Keratinocyte (primary cell): ENCODE measurements around the gene FITM2. TPM values are rescaled to one million over a fixed set of nuclear protein-coding genes. Genes with fewer than 3 reads are reported as not detected.

Experiments
- DNase-seq: peaks from one replicate; pipeline ENCODE4 v3.0.0-alpha.2; 2011; ENCODE audit warnings: low read depth, missing footprints, low spot score
- FAIRE-seq: peaks from 2 replicates; lab custom pipeline; 2011; peaks lifted over from hg19 to GRCh38; lab: Jason Lieb, UNC
- H2AFZ ChIP-seq: 2 replicates; pipeline ENCODE4 v1.6.0; 2012; ENCODE audit warnings: low read length, control low read depth, inconsistent platforms; ENCODE audit not compliant: control insufficient read depth
- H3K27ac ChIP-seq: 2 replicates; pipeline ENCODE4 v1.5.1; 2011; ENCODE audit warnings: low read length; ENCODE audit not compliant: control insufficient read depth, insufficient read depth
- H3K27me3 ChIP-seq: 3 replicates; pipeline ENCODE4 v1.6.0; 2011; ENCODE audit warnings: low read length; ENCODE audit not compliant: control insufficient read depth, insufficient read depth; ENCODE audit errors: extremely low read depth
- H3K36me3 ChIP-seq, 2 experiments: 2 replicates in 1 of 2; 3 replicates in 1 of 2; pipeline ENCODE4 v1.5.1; 2011; ENCODE audit warnings: low read length in 2 of 2, mild to moderate bottlenecking in 1 of 2; ENCODE audit not compliant: control insufficient read depth in 2 of 2, insufficient read depth in 2 of 2; ENCODE audit errors: extremely low read depth in 1 of 2
- H3K4me1 ChIP-seq: 3 replicates; pipeline ENCODE4 v1.5.1; 2011; ENCODE audit warnings: low read length; ENCODE audit not compliant: control insufficient read depth, insufficient read depth; ENCODE audit errors: extremely low read depth
- H3K4me2 ChIP-seq: 3 replicates; pipeline ENCODE4 v1.6.0; 2011; ENCODE audit warnings: low read depth, low read length; ENCODE audit not compliant: control insufficient read depth, insufficient read depth; ENCODE audit errors: extremely low read depth
- H3K4me3 ChIP-seq, 3 experiments: fragments of 200-600 bp in 1 of 3; sonication (generic) in 1 of 3; 2 replicates in 2 of 3; 3 replicates in 1 of 3; pipeline ENCODE4 v1.5.1; 2011 to 2016; ENCODE audit warnings: low read length in 3 of 3, mild to moderate bottlenecking in 3 of 3, control low read depth in 2 of 3, inconsistent platforms in 1 of 3, low read depth in 1 of 3, mixed read lengths in 1 of 3, mixed run types in 1 of 3, moderate library complexity in 1 of 3; ENCODE audit not compliant: control insufficient read depth in 2 of 3, insufficient read depth in 2 of 3; ENCODE audit errors: extremely low read depth in 1 of 3
- H3K79me2 ChIP-seq: 2 replicates; pipeline ENCODE4 v1.6.0; 2012; ENCODE audit warnings: low read length; ENCODE audit not compliant: control insufficient read depth, insufficient read depth
- H3K9ac ChIP-seq: 3 replicates; pipeline ENCODE4 v1.6.0; 2011; ENCODE audit warnings: low read length; ENCODE audit not compliant: control insufficient read depth, insufficient read depth; ENCODE audit errors: extremely low read depth
- H3K9me1 ChIP-seq: 3 replicates; pipeline ENCODE4 v1.6.0; 2011; ENCODE audit warnings: low read length; ENCODE audit not compliant: control insufficient read depth, insufficient read depth; ENCODE audit errors: extremely low read depth
- H3K9me3 ChIP-seq: 2 replicates; pipeline ENCODE4 v1.5.1; 2012; ENCODE audit warnings: low read depth, low read length; ENCODE audit not compliant: control insufficient read depth
- H4K20me1 ChIP-seq: 3 replicates; pipeline ENCODE4 v1.6.0; 2011; ENCODE audit warnings: low read length; ENCODE audit not compliant: control insufficient read depth, insufficient read depth; ENCODE audit errors: extremely low read depth
- EZH2 ChIP-seq: IDR thresholded peaks from one replicate; pipeline ENCODE4 v1.6.1; 2012; ENCODE audit warnings: inconsistent platforms, mild to moderate bottlenecking, low read length, moderate library complexity
- dilution Hi-C: fragments of 300-500 bp; cut with MboI; formaldehyde crosslinking; loops from one replicate; pipeline ENCODE4 v1.7.0; 2020; ENCODE audit warnings: low sequenced_read_pairs; ENCODE audit not compliant: extremely low pct_ligation_motif_present
- polyA plus RNA-seq, 5 experiments: library from polyadenylated mRNA; depleted of rRNA in 3 of 5; stranded (reverse) in 3 of 5; stranded (forward) in 1 of 5; unstranded in 1 of 5; fragments of >200 nt; gene quantifications; 1 replicate in 1 of 5; 2 replicates in 3 of 5; 3 replicates in 1 of 5; pipeline versions ENCODE4 v1.2.1 to v1.2.3, GENCODE V29; 2011 to 2012; ENCODE audit warnings: missing spikeins in 2 of 5, low read depth in 1 of 5, low replicate concordance in 1 of 5
- TF ChIP-seq, protein P1 (sequence below), 3 experiments: IDR thresholded peaks in 1 of 3; conservative IDR thresholded peaks in 1 of 3; optimal IDR thresholded peaks in 1 of 3; 2 replicates in 2 of 3; 3 replicates in 1 of 3; pipeline versions ENCODE3 to v1.5.1; 2011; ENCODE audit warnings: low read length in 3 of 3, mild to moderate bottlenecking in 3 of 3, moderate library complexity in 2 of 3, control low read depth in 1 of 3, inconsistent platforms in 1 of 3; ENCODE audit not compliant: insufficient read depth in 2 of 3; ENCODE audit errors: extremely low read depth in 1 of 3

The FITM2 gene
- polyA plus RNA-seq, 1 donor (not counting 4 experiments of a cell fraction or from before 2014, with no cell fraction given), result 2.9 TPM

DNA sequence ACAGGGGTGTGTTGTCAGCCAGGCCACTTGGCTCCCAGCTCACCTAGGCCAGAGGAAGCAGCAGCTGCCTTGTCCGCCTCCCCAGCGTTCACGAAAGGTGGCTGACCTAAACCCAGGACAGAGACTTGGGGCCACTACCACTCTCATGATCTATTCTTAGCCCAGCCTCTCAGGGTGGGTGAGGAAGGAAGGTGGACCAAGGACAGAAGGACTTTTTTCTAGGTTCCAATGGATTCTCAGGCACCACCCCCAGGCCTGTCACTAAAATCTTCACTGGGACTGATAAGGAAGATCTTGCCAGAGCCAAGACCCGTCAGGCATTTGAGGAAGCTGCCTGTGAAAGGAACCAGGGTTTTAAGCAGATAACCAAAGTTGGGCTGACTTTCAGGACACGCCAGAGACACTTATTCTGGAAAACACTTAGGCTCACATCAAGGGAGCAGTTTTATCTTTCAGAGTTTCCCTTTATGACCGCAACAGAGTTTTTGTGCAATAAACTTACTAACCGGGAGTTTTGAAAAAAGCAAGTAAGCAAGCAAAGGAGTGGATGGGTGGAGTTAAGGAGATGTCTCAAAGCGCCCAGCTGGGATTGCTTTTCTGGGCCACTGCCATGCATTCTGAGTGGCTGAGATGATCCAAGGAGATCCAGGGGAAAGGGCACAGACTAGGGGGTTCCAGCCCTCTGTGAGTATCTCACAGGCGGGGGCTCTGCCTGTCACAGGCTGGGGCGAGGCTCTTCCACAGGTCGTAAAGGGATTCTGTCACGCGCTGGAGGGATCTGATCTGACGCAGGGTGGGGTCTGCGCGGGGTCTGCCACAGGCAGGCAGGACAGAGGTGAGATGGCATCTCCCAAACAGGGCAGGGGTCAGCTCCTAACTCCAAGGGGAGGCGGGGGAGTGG, 989 bp downstream of the FITM2 start:
- FAIRE-seq, result no peak
- H2AFZ ChIP-seq, result peak overlapping the region; percentile 100

DNA sequence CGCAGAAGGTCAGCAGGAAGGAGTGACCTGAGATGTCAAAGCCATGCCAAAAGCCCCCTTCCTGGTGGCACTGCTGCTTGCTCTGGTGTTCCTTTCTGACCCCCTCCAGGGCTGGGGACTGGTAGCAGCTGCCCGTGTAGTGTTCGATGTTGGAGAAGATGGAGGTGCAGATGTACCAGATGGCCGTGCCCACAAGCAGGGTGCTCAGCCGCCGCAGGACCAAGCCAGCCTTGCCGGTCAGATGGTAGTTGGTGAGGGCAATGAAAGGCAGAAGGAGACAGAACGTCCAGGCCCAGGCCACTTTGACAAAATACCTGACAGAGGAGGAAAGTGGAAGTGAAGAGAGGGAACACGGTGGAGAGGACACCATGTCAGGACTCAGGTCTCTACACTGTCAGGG, 4.1 kb downstream of the FITM2 start:
- H3K9me1 ChIP-seq, result no peaks in the 10 kb centered on the region
- H3K9me3 ChIP-seq, result no peaks in the 10 kb centered on the region
- H3K27ac ChIP-seq, result no peak overlapping the region
- H3K79me2 ChIP-seq, result peaks cover 13% of the 10 kb centered on the region
- DNase-seq, result no peak
- no peaks in the 10 kb centered on the region for H3K27me3 ChIP-seq
- no peak overlapping the region for H2AFZ ChIP-seq
- H4K20me1 ChIP-seq, result no peaks in the 10 kb centered on the region
- no peak overlapping the region for H3K9ac ChIP-seq
- H3K4me3 ChIP-seq, result no peak overlapping the region
- no peak overlapping the region for H3K4me2 ChIP-seq
- H3K4me1 ChIP-seq, result peaks cover 10% of the 10 kb centered on the region
- FAIRE-seq, result no peak
- no peak for TF ChIP-seq EZH2
- dilution Hi-C loops, result no loop called here
- no peaks in the 10 kb centered on the region for H3K36me3 ChIP-seq

More for the DNA sequence above, 989 bp downstream of the FITM2 start:
- no peak for DNase-seq
- Histone ChIP-seq H3K9me1 (no peaks in the 10 kb centered on the region), H3K36me3 (no peaks in the 10 kb centered on the region), H3K4me2 (peak overlapping the region; percentile 98), H3K79me2 (peaks cover 13% of the 10 kb centered on the region), H4K20me1 (no peaks in the 10 kb centered on the region), H3K27me3 (no peaks in the 10 kb centered on the region), H3K9me3 (no peaks in the 10 kb centered on the region), H3K9ac (peak overlapping the region; percentile 81), H3K4me3 (peak overlapping the region; percentile 67 to 87 (median 79)), H3K27ac (peak overlapping the region; percentile 51), H3K4me1 (peaks cover 10% of the 10 kb centered on the region)
- TF ChIP-seq, protein P1, sequence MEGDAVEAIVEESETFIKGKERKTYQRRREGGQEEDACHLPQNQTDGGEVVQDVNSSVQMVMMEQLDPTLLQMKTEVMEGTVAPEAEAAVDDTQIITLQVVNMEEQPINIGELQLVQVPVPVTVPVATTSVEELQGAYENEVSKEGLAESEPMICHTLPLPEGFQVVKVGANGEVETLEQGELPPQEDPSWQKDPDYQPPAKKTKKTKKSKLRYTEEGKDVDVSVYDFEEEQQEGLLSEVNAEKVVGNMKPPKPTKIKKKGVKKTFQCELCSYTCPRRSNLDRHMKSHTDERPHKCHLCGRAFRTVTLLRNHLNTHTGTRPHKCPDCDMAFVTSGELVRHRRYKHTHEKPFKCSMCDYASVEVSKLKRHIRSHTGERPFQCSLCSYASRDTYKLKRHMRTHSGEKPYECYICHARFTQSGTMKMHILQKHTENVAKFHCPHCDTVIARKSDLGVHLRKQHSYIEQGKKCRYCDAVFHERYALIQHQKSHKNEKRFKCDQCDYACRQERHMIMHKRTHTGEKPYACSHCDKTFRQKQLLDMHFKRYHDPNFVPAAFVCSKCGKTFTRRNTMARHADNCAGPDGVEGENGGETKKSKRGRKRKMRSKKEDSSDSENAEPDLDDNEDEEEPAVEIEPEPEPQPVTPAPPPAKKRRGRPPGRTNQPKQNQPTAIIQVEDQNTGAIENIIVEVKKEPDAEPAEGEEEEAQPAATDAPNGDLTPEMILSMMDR (optimal IDR thresholded peaks at IDR 0.05 in 1 of 3, IDR thresholded peaks at IDR 0.05 in 1 of 3, conservative IDR thresholded peaks at IDR 0.05 in 1 of 3; ENCODE audit: extremely low read depth in 1 of 3, insufficient read depth in 2 of 3, low read length in 3 of 3), result no peak
- TF ChIP-seq EZH2, result no peak
- dilution Hi-C loops, result no loop called here
